GM18498 (cell line): Measurements from ENCODE around the gene PIWIL4.
"Not testable (repeated sequence)": the region's sequence is repeated elsewhere in the genome, so short reads cannot be mapped to it uniquely, and the experiment has no call there.

Source experiments
- ATAC-seq: cut with Tn5 transposase; IDR thresholded peaks from one replicate; pipeline ENCODE4 v1.9.1; 2021; ENCODE audit warnings: mild to moderate bottlenecking, moderate library complexity; ENCODE audit not compliant: unreplicated experiment

The PIWIL4 gene

DNA sequence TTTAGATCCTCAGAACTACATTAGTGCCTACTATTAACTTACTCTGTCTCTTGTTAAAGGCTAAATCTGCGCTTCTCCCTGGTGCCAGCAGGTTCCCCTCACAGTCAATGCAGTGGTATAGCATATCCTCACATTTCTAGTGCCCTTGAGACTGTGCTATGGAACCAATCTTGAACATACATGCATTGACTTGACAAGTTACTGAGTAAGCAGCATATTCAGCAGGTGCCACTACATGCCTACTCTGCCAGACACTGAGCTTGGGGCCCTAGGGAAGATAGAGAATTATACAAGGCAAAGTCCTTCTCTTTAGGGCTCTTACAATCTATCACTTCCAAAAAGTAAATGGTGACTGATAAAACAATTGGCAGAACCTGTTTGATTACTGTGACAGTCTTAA lies 20.3 kb upstream of the PIWIL4 start:
- no peak for ATAC-seq

DNA sequence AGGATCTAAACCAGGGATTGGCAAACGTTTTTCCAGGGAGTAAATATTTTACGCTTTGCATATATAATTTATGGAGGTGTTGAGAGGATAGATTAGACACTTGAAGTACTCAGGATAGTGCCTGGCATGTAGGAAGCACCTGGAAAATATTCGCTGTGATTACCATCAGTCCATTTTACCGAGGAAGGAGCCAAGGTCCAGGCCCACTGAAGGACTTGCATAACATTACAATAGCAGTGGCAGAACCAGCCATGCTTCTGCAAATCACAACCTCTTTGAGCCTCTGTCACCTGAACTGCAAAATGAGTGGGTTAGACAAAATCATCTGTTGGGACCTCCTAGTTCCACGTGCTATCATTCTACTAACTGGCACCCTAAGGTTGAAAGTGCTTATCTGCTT lies 18.0 kb upstream of the PIWIL4 start:
- no peak for ATAC-seq

DNA sequence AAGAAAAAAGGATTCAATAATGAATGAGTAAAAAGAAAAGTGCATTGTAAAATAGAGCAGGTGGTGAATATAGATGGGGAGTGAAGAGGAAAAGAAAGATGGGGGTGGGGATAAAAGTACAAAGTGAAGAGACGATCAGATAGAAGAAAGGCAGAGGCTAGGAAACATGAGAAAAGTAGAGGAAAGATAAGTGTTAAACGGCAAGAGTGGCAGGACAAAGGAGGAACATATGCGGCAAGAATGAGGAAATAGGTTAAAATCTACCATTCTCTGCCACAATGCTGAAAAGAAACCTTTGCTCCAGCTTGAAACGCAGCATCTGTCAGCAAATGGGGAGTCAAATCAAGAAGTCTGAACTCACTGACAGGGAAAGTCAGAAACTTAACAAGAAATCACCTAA lies 16.7 kb upstream of the PIWIL4 start:
- no peak for ATAC-seq

DNA sequence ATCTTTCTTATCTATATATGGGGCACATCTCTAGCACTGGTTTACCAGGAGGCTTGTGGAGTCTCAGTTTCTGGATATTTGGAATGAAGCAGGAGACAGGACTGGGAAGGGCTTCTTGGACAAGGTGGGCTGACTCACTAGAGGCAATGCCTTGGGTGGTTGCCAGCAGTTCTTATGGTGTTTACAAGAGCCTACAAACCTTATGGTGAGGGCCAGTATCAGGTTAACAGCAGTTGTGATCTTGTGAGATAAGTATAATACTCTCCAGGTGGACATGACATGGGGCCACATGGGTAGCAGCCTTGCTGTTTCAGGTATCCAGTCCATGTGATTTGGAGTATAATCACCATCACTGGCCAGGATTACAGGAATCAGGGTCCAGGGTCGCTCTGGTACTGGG lies 13.2 kb upstream of the PIWIL4 start:
- no peak for ATAC-seq

DNA sequence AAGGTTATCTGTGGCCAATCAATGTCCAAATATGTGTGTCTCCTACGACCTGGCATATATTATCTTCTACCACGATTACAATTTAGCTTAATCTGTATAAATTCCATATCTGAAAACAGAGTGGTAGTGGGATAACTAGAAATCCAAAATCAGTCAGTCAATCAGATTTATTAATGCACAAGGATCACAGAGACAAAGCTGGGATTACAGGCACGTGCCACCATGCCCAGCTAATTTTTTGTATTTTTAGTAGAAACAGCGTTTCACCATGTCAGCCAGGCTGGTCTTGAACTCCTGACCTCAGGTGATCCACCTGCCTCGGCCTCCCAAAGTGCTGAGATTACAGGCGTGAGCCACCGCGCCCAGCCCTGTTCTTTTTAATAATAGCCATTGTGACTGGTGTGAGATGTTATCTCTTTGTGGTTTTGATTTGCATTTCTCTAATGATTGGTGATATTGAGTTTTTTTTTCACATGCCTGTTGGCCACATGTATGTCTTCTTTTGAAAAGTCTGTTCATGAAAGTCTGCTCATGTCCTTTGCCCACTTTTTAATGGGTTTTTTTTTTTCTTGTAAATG lies 11.3 kb upstream of the PIWIL4 start:
- not testable (repeated sequence) for ATAC-seq

DNA sequence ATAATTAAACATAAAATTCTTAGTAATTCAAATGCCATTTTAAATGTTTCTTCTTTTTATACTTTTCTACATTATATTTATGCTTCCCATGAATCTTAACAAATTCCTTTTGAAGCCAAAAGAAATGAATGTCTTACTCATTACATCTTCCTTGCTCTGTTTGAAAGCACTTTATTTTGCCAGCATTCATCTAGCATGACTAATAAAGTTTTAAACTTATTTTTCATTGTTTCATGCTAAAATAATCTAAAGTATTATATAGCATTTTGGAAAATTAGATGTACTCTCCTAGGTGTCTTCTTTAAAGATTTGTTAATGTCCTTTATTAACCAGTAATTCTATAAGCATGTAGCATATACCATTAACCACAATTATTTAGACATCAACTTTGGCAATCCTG lies 9.7 kb upstream of the PIWIL4 start:
- no peak for ATAC-seq

DNA sequence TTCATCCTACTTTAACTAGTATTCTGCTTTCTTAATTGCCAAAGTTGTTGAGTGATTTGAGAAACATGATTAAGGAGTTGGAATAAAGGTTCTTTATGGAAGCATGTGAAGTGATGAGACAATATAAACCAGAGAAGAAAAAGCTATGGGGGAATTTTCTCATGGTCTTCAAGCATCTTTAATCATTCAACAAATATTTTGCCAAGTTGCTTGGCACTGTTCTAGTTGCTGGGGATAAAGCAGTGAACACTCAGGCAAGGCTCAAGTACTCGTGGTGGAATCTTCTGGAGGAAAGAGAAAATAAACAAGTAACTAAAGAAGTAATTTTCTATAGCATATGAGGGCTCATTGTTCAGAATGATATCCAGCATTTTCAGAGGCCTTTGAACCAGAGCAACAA lies 9.2 kb upstream of the PIWIL4 start:
- no peak for ATAC-seq

DNA sequence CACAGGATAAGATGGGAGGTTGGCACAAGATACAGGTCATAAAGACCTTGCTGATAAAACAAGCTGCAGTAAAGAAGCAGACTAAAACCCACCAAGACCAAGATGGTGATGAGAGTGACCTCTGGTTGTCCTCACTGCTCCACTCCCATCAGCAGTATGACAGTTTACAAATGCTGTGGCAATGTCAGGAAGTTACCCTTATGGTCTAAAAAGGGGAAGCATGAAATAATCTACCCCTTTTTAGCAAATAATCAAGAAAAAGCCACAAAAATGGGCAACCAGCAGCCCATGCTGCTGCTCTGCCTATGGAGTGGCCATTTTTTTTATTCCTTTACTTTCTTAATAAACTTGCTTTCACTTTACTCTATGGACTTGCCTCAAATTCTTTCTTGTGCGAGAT lies 8.7 kb upstream of the PIWIL4 start:
- ATAC-seq = no peak

DNA sequence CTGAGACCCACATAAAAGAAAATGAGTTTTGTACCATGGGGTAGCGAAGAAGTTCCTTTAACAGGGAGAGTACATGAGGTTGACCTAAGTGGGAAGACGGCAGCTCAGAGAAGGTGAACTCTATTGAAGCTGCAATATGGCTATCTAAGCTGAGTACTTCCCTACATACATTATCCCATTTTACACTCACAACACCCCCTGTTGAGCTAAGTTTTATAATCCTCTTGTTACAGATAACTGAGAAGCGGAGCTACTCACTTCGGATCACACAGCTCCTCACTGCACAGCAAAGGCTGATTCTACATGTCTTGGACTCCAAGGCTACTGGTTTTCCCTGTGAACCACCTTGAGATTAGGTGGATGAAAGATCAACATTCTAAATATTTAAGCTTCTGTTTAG lies 8.2 kb upstream of the PIWIL4 start:
- ATAC-seq = no peak

DNA sequence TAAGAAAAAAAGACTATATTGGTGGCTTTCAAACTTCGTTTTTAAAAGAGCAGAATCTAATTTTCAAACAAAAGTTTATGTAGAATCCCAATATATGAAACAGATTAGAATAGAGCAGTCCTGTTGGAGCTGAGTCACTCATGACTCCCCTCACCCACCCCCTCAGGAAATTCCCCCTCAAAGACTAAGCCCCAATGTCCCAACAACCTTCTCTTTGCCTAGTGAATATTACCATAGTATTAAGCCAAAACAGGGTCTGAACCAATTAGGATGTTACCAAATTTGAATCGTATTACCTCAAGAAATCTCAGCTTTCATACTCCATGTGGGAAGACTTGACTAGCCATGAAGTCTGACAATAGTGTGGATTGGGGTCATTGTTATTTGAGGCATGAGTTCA lies 7.8 kb upstream of the PIWIL4 start:
- no peak for ATAC-seq

DNA sequence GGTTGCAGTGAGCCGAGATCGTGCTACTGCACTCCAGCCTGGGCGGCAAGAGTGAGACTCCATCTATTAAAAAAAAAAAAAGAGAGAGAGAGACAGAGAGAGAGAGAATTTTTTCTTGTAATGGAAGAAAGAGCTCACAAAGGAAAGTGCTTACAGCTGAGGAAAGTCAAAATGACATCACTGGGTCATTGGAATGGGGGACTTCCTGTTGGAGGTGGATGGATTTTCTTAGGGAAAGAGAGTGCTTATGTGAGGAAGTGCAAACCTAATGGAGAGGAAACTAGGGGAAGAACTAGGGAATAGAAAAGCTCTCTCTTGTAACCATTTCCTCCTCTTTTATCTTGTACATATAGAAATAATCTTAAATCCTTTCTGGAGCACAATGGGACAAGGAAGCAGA lies 6.3 kb upstream of the PIWIL4 start:
- ATAC-seq = no peak

DNA sequence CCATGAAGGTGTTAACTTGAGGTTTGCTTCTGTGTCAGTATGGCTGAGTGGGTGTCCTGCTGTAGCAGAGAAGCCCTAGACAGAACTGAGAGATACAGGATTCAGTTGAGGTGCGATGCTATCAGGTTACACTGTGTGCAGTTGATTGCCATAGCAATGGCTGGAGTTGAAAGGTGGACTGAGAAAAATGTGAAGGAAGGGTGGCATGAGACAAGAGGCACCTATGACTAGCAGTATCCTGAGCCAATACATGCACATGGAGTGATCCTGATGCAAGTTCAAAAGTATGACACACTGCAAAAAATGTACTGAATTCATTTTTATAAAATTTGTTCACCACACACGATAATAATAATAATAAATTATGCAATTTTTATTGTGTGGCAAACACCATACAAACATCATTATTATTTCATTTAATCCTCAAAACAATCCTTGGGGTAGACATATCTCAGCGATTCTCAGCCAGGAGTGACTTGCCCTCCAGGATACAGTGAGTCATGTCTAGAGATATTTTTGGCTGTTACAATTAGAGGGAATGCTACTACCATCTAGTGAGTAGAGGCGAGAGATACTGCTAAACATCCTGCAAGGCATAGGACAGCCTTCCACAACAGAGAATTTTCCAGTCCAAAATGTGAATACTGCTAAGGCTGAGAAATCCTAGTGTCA lies 3.9 kb upstream of the PIWIL4 start:
- ATAC-seq = no peak

DNA sequence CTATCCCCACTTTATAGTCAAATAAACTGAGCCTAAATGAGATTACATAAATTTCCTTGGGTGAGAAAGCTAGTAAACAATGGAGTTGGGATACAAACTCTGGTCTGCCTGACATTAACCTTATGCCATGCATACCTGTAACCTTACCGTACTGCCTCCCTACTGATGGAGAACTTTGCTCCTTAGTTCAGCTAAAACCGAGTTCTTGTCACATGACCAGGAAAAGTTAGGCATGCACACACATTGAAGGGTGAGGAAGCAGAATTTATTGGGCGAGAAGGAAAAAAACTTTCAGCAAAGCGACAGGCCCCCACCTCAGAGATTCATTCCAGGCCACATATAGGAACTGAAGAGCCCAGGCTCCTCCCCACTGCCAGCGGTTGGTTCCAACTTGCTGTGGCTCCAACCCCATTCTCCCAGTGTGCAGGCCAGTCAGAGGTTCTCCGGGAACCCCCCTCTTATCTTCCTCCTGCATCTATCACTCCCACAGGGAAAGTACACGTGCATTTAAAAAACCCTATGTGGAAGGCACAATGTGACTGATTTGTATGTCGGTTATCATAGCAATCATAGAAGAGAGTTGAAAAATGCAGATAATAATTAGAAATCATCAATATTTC lies 3.2 kb upstream of the PIWIL4 start:
- no peak for ATAC-seq

DNA sequence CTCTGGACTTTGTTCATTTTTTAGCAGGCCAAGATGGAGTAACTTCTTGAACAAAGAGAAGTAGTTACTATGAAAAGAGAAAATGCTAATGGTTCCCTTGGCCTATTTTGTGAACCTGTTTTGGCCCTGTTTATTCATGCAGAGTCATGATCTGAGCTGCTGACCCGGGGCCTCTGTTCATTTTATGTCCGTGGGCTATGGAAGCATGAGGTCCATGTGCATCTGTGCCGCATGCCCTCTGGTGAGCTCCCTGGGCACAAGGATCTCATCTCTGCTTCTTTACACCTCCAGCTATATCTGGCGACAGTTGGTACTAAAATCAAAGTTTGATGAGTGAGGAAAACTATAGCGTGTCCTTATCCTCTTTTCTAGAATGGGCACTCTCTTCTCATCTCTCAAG lies 1.0 kb downstream of the PIWIL4 start:
- ATAC-seq = no peak

DNA sequence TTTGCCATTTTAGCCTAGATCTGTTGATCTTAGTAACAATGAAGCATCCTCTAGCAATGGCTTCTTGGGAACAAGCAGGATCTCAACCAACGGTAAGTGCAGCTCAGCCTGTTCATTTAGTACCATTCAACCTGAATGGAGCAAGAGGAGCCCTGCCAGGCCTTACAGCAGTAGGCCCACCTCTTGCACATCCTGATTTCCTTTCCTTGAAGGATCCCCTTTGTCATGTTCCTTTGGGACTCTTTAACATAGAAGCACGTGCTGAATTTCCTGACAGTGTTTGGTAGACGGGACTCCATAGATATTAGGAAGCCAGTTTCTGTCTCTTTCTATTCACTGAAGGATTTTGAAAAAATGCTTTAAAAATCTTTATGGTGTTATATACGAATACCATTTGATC lies 1.5 kb downstream of the PIWIL4 start:
- ATAC-seq = no peak

DNA sequence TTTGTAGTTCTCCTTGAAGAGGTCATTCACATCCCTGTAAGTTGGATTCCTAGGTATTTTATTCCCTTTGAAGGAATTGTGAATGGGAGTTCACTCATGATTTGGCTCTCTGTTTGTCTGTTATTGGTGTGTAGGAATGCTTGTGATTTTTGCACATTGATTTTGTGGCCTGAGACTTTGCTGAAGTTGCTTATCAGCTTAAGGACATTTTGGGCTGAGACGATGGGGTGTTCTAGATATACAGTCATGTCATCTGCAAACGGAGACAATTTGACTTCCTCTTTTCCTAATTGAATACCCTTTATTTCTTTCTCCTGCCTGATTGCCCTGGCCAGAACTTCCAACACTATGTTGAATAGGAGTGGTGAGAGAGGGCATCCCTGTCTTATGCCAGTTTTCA lies 5.8 kb downstream of the PIWIL4 start:
- not testable (repeated sequence) for ATAC-seq

DNA sequence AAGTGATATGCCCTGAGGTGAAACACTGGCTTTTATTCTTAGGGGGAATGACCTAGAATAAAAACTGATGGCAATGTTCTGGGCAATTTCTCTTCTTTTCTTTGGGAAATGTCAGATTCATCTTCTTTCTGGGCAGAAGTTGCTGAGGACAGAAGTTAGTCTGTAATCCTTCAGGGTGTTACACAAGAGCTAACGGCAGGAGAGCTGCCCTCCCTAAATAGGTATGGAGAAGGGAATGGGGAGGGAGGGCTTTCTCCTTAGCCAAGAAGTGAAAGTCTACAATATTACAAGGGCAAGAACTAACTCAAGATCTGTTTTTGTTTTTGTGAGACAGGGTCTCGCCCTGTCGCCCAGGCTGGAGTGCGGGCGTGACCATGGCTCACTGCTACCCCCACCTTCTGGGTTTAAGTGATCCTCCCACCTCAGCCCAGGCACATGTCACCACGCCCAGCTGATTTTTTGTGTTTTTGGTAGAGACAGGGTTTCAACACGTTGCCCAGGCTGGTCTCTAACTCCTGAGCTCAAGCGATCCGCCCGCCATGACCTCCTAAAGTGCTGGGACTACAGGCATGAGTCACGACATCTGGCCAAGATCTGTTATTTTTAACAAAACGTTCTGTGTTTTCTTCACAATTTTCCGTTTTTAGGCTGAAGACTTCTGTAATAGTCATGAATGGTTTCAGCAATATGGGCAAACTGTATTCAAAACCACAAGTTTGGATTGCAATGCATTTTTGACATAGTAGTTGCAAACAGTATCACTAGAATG lies 7.2 kb downstream of the PIWIL4 start:
- no peak for ATAC-seq

DNA sequence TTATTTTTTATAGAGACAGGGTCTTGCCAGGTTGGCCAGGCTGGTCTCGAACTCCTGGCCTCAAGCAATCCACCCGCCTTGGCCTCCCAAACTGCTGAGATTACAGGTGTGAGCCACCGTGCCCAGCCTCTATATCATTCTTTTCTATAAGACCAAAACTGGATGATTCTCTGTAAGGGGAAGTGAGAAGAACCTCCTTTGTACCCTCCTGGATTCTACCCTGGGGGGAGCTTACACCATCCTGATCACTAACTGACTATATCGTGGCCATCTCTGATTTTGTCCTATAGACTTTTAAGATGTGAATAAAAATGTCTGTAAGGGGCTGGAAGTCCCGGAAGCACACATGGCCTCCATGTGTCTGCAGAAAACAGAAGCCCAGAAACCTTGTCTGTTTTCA lies 9.1 kb downstream of the PIWIL4 start:
- ATAC-seq = no peak

DNA sequence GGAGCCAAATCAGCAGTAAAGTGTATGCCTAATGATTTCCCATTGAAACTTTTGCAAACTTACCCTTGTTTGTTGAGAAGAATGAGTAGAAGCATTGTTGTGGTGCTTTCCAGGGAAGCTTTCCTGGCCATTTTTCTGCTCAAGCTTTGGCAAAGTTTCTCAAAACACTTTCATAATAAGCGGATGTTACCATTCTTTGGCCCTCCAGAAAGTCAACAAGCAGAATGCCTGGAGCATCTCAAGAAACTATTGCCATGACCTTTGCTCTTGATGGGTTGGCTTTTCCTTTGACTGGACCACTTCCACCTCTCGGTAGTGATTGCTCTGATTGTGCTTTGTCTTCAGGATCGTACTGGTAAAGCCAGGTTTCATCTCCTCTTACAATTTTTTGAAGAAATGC lies 10.7 kb downstream of the PIWIL4 start:
- ATAC-seq = no peak

DNA sequence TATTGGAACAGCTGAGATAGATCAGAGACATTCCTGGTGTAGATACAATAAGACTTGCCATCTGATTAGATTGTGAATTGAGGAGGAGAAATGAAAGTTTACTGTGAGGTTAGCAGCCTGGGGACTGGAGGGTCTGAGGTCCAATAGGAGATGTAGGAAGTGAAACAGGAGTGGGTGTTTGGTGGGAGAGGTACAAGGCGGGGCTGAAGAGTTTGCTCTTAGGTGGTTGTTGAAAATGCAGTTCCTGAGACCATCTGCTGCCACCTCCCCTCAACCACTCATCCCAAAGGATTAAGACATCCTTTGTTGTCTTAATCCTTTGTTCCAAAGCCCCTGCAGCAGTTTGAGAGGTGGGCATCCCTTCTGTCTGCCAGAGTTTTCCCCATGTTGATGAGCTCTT lies 14.8 kb downstream of the PIWIL4 start:
- ATAC-seq = peak; percentile 71

DNA sequence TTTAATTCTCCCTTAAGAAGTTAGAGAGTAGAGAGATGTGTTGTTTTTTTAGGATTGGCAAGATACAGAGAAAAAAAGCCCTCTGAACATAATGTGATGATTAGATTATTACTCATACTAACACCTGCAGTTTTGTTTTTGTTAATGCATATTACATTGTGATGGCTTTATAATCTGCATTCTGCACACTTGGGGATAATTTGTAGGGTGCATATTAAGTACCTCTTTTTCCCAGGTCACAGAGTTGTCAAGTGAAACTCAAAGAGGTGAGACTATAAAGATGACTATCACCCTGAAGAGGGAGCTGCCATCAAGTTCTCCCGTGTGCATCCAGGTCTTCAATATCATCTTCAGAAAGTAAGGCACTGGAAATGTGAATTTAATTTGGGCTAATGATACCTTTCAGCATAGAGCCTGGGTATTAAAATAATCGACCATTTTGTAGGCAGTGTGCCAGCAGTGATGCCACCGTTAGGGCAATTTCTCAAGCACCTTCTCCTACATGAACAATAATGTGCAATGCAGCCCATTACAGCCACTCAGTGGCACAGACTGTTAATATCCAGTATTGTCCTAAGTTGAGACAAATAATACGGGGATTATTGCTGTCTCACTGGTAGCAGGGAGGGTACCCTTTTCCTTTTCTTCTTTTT lies 16.2 kb downstream of the PIWIL4 start:
- ATAC-seq = no peak
